ENCODE results near the gene GADD45B.

DNA sequence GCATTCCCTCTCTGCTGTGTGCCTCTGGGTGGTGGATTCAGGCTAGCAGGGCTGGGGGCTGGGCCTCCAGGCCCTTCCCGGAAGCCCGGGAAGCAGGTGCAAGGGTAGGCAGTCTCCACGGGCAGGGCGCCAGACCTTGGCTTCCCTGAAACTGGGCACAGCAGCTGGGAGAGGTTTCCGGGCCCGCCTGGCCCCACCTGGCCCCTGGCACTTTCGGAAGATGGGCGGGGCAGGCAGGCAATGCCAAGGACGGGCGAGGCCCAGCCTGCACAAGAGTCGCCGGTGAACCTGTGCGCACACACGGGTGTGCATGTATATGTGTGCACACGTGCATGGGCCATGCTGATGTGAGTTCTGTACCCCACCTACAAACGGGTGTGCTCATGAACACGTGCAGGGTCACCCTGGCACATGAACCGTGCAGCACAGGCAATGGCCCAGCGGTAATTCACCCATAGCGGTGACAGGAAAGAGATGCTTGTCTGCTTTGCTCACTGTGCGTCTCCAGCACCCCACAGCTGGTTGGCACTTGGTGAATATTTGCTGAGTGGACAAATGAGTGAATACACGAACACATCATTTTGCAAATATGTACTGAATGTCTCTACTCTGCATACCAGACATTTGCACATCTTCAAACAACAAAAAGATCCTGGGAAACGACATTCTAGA is 15.3 kb downstream of the GADD45B start:
- TF ChIP-seq, protein P1, sequence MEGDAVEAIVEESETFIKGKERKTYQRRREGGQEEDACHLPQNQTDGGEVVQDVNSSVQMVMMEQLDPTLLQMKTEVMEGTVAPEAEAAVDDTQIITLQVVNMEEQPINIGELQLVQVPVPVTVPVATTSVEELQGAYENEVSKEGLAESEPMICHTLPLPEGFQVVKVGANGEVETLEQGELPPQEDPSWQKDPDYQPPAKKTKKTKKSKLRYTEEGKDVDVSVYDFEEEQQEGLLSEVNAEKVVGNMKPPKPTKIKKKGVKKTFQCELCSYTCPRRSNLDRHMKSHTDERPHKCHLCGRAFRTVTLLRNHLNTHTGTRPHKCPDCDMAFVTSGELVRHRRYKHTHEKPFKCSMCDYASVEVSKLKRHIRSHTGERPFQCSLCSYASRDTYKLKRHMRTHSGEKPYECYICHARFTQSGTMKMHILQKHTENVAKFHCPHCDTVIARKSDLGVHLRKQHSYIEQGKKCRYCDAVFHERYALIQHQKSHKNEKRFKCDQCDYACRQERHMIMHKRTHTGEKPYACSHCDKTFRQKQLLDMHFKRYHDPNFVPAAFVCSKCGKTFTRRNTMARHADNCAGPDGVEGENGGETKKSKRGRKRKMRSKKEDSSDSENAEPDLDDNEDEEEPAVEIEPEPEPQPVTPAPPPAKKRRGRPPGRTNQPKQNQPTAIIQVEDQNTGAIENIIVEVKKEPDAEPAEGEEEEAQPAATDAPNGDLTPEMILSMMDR (IDR thresholded peaks at IDR 0.05): no peak
- no peak for TF ChIP-seq POLR2A (IDR thresholded peaks at IDR 0.05)
